Transverse colon (tissue), 4 donors: ENCODE data around the gene SAMD15. TPM values are rescaled to one million over a fixed set of nuclear protein-coding genes. Genes with fewer than 3 reads are reported as not detected.
A peak's percentile ranks its signal among the peaks of the same experiment; 100 is the strongest.

Experiments
- DNase-seq: peaks from one replicate; pipeline ENCODE4 v3.0.0-alpha.2; 2019
- H3K27ac ChIP-seq, 4 donors: fragments of 200-600 bp; sonication (generic); 2 replicates each; pipeline ENCODE4 v1.5.1; 2016 to 2018; ENCODE audit warnings: inconsistent platforms in 4 of 4
- H3K27me3 ChIP-seq: fragments of 200-600 bp; sonication (generic); 2 replicates; pipeline ENCODE4 v1.5.1; 2017; ENCODE audit warnings: inconsistent platforms
- H3K36me3 ChIP-seq, 4 donors: fragments of 200-600 bp; sonication (generic); 2 replicates each; pipeline ENCODE4 v1.5.1; 2017 to 2019; ENCODE audit warnings: inconsistent platforms in 4 of 4
- H3K4me1 ChIP-seq, 4 donors: fragments of 200-600 bp; sonication (generic); 2 replicates each; pipeline ENCODE4 v1.5.1; 2017 to 2020; ENCODE audit warnings: inconsistent platforms in 4 of 4
- H3K4me3 ChIP-seq, 4 donors: fragments of 200-600 bp; sonication (generic); 1 replicate in 1 of 4; 2 replicates in 3 of 4; pipeline versions ENCODE4 v1.5.1 to v1.6.1; 2017 to 2019; ENCODE audit warnings: inconsistent platforms in 4 of 4
- H3K9me3 ChIP-seq, 2 donors: fragments of 200-600 bp; sonication (generic); 2 replicates each; pipeline ENCODE4 v1.5.1; 2017 to 2019; ENCODE audit warnings: inconsistent platforms in 2 of 2
- EP300 ChIP-seq: sonication (generic); formaldehyde crosslinking; IDR thresholded peaks from one replicate; pipeline ENCODE4 v1.6.1; 2017; ENCODE audit warnings: antibody characterized with exemption, low read depth
- POLR2A ChIP-seq: fragments of 450-650 bp; IDR thresholded peaks from one replicate; pipeline ENCODE4 v1.6.1; 2016; ENCODE audit warnings: antibody characterized with exemption, mild to moderate bottlenecking, moderate library complexity
- POLR2AphosphoS5 ChIP-seq, 3 donors: sonication (generic); formaldehyde crosslinking; IDR thresholded peaks; one replicate each; pipeline ENCODE4 v1.6.1; 2016; ENCODE audit warnings: antibody characterized with exemption in 3 of 3
- WGBS, 2 donors: methylation state at CpG; one replicate each; pipeline ENCODE4 v1.1.5; 2018; ENCODE audit warnings: low coverage in 1 of 2; 5-methylcytosine and 5-hydroxymethylcytosine counted together
- in situ Hi-C, 4 donors: fragments of 200-750 bp; cut with MboI; loops; one replicate each; pipeline versions ENCODE4 v1.15.0 to v1.15.1; 2017; ENCODE audit warnings: low sequenced_read_pairs in 3 of 4, low pct_ligation_motif_present in 1 of 4, low pct_unique_long_range_greater_than_20kb in 1 of 4
- intact Hi-C: fragments of 100-400 bp; cut with DNase I; formaldehyde crosslinking; loops from one replicate; pipeline ENCODE4 v1.15.1; 2023; ENCODE audit warnings: low total_unique reads
- total RNA-seq, 4 donors: library from RNA; depleted of rRNA; stranded (reverse); fragments of >200 nt; gene quantifications; one replicate each; pipeline ENCODE4 v1.1.0, GENCODE V29; 2016
- TF ChIP-seq, protein P1 (sequence below), 5 experiments: fragments of 200-600 bp in 3 of 5; fragments of 450-650 bp in 2 of 5; sonication (generic) in 3 of 5; IDR thresholded peaks; 1 replicate in 2 of 5; 2 replicates in 3 of 5; pipeline ENCODE4 v1.5.1; 2016 to 2017; ENCODE audit warnings: antibody characterized with exemption in 5 of 5, inconsistent platforms in 3 of 5, mild to moderate bottlenecking in 2 of 5, moderate library complexity in 1 of 5

Gene SAMD15
- total RNA-seq, 4 donors from 2014 or later: 0.16 to 0.41 TPM; not detected in 2

DNA sequence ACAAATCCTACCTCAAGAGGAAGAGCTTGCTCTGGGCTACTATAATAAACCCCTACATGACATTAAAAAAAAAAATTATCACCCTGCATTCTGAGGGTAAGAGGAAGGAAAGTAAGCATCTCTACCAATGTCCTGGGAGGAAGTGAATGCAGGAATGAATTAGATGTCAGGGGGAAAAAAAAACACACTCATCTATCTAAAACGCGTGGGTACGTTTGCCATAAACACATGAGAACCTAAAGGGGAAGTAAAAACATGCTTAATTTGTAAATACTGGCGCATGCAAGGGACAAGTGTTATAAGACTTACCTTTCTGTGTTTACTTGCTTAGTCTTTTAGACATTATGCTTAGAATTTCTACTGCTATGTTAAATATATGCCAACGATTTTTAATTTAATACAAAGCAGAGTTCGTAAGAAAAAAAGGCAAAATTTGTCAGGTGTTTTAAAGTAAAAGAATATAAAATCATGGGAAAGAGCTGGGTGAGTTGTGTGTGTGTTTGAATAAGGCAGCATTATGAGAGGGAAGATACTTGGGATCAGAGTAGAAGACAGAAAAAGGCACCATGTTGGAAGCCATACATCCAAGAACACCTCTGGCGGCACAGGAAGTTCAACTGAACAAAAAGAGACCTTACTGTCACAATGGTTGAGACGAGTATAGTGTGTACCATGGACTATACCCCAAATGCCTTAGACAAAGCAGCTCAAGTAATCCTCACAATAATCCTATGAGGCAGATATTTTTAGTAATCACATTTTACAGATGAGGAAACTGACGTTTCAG, 1.8 kb upstream of the SAMD15 start:
- Histone ChIP-seq H3K4me3 (peak overlapping the region in 1 of 4 donors; percentile 99), H3K27me3 (no peaks in the 10 kb centered on the region), H3K27ac (peak overlapping the region in 1 of 4 donors; percentile 89), H3K9me3 (no peaks in the 10 kb centered on the region), H3K4me1 (peaks cover 0 to 23% (median 16%) of the 10 kb centered on the region in 4 donors), H3K36me3 (no peaks in the 10 kb centered on the region)
- intact Hi-C loops (no loop called here), in situ Hi-C loops (no loop called here)
- DNase-seq: no peak
- WGBS, 2 donors: 64 to 84% methylated on average over 6 to 9 of the region's 9 CpGs
- TF ChIP-seq POLR2AphosphoS5 (IDR thresholded peaks at IDR 0.05) (no peak), EP300 (no peak), POLR2A (no peak)
- TF ChIP-seq, protein P1, sequence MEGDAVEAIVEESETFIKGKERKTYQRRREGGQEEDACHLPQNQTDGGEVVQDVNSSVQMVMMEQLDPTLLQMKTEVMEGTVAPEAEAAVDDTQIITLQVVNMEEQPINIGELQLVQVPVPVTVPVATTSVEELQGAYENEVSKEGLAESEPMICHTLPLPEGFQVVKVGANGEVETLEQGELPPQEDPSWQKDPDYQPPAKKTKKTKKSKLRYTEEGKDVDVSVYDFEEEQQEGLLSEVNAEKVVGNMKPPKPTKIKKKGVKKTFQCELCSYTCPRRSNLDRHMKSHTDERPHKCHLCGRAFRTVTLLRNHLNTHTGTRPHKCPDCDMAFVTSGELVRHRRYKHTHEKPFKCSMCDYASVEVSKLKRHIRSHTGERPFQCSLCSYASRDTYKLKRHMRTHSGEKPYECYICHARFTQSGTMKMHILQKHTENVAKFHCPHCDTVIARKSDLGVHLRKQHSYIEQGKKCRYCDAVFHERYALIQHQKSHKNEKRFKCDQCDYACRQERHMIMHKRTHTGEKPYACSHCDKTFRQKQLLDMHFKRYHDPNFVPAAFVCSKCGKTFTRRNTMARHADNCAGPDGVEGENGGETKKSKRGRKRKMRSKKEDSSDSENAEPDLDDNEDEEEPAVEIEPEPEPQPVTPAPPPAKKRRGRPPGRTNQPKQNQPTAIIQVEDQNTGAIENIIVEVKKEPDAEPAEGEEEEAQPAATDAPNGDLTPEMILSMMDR (IDR thresholded peaks at IDR 0.05): no peak

DNA sequence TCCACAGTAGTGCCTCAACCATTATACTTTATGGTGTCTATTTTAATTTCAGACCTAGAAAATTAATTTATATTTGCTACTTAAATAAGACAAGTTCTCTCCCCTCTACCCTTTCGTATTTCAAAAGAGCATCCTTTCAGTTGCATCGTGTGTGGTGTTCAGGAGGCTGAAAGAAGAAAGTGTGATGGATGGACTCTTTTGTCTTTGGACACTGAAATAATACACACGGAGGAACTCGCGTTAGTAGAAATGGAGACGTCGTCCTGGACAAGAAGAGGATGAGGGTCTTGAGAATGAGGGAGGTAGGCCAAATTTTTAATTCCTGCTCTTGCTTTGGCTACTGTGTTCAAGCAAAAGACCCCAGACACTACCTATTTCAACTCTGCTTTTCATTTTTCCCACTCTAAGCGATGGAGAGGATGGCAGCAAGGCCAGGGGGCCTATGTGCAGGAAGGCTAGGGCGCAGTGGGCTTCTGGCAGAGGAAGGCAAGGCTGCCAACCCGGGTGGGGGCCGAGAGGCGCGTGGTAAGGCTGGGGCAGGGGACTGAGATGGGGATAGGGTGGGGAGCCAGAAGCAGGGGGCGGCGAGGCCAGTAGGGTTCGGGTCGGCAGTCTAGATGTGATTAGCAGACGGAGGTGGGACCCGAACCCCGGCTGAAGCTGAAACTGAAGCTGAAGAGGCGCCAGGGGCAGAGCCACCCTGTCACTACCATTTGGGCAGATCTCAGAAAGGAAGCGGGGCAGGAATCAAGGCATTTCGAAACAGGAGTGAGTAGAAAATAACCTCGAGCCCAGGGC, 1.0 kb upstream of the SAMD15 start:
- no peak for TF ChIP-seq POLR2A
- TF ChIP-seq POLR2AphosphoS5 (IDR thresholded peaks at IDR 0.05): no peak
- TF ChIP-seq EP300: no peak
- TF ChIP-seq, protein P1 (IDR thresholded peaks at IDR 0.05): no peak
- WGBS, 2 donors: 15 to 19% methylated on average over 10 to 22 of the region's 24 CpGs
- H3K27ac ChIP-seq: peak overlapping the region; percentile 88 to 96 (median 92)
- peak; percentile 26 for DNase-seq
- H3K9me3 ChIP-seq: no peaks in the 10 kb centered on the region
- no peaks in the 10 kb centered on the region for H3K36me3 ChIP-seq
- peaks cover 0 to 23% (median 16%) of the 10 kb centered on the region in 4 donors for H3K4me1 ChIP-seq
- intact Hi-C loops (no loop called here), in situ Hi-C loops (no loop called here)
- no peaks in the 10 kb centered on the region for H3K27me3 ChIP-seq
- peak overlapping the region; percentile 80 to 99 (median 90) for H3K4me3 ChIP-seq

DNA sequence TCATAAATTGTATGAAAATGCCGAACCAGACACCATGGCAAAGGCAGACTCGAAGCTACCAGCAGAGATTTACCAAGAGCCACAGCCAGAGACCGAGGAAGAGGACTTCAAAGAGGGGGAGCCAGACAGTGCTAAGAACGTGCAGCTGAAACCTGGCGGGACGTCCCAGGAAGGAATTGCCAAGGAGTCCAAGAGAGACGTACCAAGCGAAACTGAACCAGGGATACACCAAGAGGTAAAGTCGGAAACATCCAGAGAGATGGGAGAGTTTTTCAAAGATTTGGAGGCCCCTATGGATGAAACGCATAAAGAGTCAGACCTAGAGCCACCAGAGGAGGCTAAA, 294 bp downstream of the SAMD15 start:
- in situ Hi-C loops (no loop called here), intact Hi-C loops (no loop called here)
- DNase-seq: no peak
- Histone ChIP-seq H3K4me3 (peak overlapping the region in 3 of 4 donors; percentile 80 to 99 (median 97)), H3K9me3 (no peaks in the 10 kb centered on the region), H3K4me1 (peaks cover 0 to 23% (median 16%) of the 10 kb centered on the region in 4 donors), H3K27me3 (no peaks in the 10 kb centered on the region), H3K36me3 (no peaks in the 10 kb centered on the region), H3K27ac (peak overlapping the region; percentile 88 to 96 (median 92))
- TF ChIP-seq EP300 (no peak), POLR2A (no peak), POLR2AphosphoS5 (IDR thresholded peaks at IDR 0.05) (no peak)
- TF ChIP-seq, protein P1 (IDR thresholded peaks at IDR 0.05): no peak
- 13 to 25% methylated on average over 5 to 10 of the region's 10 CpGs for WGBS, 2 donors

DNA sequence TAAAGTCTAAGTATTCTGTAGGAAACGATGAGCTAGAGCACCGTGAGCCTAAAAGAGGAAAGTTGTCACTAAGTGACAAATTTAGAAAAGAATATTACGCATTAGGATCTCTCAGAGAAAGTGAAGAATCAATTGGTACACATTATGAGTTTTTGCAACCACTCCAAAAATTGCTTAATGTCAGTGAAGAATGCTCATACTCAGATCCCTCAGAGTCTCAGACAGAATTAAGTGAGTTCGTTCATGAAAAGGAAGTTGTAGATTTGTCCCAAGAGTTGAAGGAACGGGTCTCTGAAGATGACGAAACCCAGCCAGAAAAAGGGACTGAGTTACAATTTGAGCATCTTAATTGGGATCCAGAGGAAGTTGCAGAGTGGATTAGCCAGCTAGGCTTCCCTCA, 1.5 kb downstream of the SAMD15 start:
- no peaks in the 10 kb centered on the region for H3K9me3 ChIP-seq
- intact Hi-C loops (no loop called here), in situ Hi-C loops (no loop called here)
- H3K27me3 ChIP-seq: no peaks in the 10 kb centered on the region
- H3K4me1 ChIP-seq: peaks cover 0 to 23% (median 16%) of the 10 kb centered on the region in 4 donors
- TF ChIP-seq, protein P1 (IDR thresholded peaks at IDR 0.05): no peak
- no peak for TF ChIP-seq POLR2A
- TF ChIP-seq EP300: no peak
- TF ChIP-seq POLR2AphosphoS5 (IDR thresholded peaks at IDR 0.05): no peak
- no peak overlapping the region for H3K27ac ChIP-seq
- no peak overlapping the region for H3K4me3 ChIP-seq
- no peak for DNase-seq
- H3K36me3 ChIP-seq: no peaks in the 10 kb centered on the region
- WGBS, 2 donors: 84 to 96% methylated on average over 6 of the region's 6 CpGs
